IgD-negative memory B cell (primary cell): Measurements from ENCODE around the gene IRF7. TPM values are rescaled to one million over a fixed set of nuclear protein-coding genes. Genes with fewer than 3 reads are reported as not detected.
A peak's percentile ranks its signal among the peaks of the same experiment; 100 is the strongest.
"Not testable (repeated sequence)": the region's sequence is repeated elsewhere in the genome, so short reads cannot be mapped to it uniquely, and the experiment has no call there.

Experiments used
- H3K27ac Mint-ChIP-seq, 3 donors: one replicate each; pipeline ENCODE4 v1.8.0; 2020 to 2022; ENCODE audit warnings: mild to moderate bottlenecking in 3 of 3, mixed read lengths in 3 of 3, moderate library complexity in 1 of 3
- H3K27me3 Mint-ChIP-seq: one replicate; pipeline ENCODE4 v1.8.0; 2021; ENCODE audit warnings: mixed read lengths
- H3K36me3 Mint-ChIP-seq: one replicate; pipeline ENCODE4 v1.8.0; 2020; ENCODE audit warnings: mild to moderate bottlenecking, mixed read lengths
- H3K4me1 Mint-ChIP-seq, 3 donors: one replicate each; pipeline ENCODE4 v1.8.0; 2020 to 2022; ENCODE audit warnings: mixed read lengths in 3 of 3, mild to moderate bottlenecking in 1 of 3
- H3K4me3 Mint-ChIP-seq, 4 donors: one replicate each; pipeline ENCODE4 v1.8.0; 2020 to 2022; ENCODE audit warnings: mild to moderate bottlenecking in 4 of 4, mixed read lengths in 4 of 4, moderate library complexity in 3 of 4
- H3K9me3 Mint-ChIP-seq, 3 donors: one replicate each; pipeline ENCODE4 v1.8.0; 2020 to 2021; ENCODE audit warnings: mixed read lengths in 3 of 3, mild to moderate bottlenecking in 1 of 3
- polyA plus RNA-seq: library from polyadenylated mRNA; unstranded; fragments of 300-500 nt; fragmentation: Illumina TruSeq; gene quantifications from one replicate; pipeline ENCODE4 v1.2.3, GENCODE V29; 2021

Gene IRF7
- polyA plus RNA-seq, 1 donor from 2014 or later: 103 TPM

DNA sequence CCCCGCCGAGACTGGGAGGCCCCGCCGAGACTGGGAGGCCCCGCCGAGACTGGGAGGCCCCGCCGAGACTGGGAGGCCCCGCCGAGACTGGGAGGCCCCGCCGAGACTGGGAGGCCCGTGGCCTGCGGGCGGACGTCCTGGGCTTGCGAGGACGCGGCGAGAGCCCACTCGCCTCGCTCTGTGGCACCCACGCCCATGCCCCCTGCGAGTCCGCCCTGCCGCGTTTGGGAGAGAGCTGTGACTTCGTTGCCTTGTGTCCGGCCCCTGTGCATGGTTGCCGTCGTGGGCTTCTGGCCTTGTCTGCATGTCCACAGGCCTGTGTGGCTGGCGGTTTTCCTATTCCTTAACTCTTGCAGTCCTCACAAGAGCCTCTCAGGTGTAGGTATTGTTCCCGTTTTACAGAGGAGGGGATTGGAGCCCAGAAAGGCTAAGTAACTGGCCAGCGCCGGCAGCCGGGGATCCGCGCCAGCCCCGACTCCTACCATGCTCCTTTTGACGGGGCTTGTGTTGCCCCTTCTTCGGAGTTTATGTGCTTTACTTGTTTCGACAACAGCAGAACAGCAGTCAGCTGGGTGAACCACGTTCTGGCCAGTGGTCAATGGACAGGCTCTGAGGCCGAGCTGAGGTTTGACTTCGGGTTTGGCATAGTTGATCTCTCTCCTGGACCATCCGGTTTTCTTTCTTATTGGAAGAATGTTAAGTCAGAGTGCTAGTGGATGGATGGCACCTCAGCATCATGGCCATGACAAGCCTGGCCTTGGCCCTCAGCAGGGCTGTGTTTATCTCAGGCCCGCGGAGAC lies 38.7 kb downstream of the IRF7 start:
- H3K4me1 Mint-ChIP-seq: peaks cover 20 to 33% (median 25%) of the 10 kb centered on the region in 3 donors

DNA sequence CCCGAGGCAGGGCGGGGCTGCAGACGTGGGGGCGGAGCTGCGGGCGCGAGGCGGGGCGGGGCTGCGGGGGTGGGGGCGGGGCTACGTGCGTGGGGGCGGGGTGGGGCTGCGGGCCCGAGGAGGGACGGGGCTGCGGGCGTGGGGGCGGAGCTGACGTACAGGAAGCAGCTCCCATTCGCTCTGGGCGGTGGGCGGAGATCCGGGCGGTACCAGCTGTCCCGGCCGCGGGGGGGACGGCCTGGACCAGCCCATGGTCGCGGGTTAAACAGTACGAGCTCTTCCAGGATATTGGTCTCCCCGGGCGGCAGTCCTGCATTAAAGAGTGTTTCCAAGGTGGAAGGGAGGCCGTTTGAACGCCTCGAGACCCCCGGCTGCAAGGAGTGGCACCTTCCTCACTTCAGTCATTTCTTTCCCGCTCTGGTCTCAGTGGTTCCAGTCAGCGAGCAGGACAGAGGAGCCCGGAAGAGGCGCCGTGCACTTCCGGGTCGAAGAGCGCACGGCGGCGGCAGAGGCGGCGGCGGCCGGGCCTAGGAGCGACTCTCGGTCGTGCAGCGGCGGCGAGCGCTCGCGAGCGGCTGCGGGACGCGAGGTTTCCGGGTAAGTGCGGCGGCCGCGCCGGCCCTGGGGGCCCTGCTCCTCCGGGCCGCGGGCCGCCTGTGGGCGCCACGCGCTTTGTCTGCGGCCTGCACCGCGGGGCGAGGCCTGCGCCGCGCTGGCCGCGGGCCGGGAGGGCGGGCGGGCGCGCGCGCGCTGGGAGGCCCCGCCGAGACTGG lies 39.6 kb downstream of the IRF7 start, which contains the start of gene PHRF1:
TSS of gene PHRF1 (plus strand) at position 475 of the 773 bp plus-strand sequence. CDS start 5,043 bp downstream, outside the sequence.
- H3K27me3 Mint-ChIP-seq: peaks cover 13% of the 10 kb centered on the region
- H3K4me3 Mint-ChIP-seq: peak within 1 kb of the TSS; percentile 94 to 99 (median 97)
- H3K27ac Mint-ChIP-seq: peak within 1 kb of the TSS; percentile 92 to 99 (median 99)
- H3K9me3 Mint-ChIP-seq: peaks cover 0 to 2% (median 0%) of the 10 kb centered on the region in 3 donors
- H3K36me3 Mint-ChIP-seq: no peaks in the 10 kb centered on the region
- H3K4me1 Mint-ChIP-seq: peaks cover 20 to 30% (median 23%) of the 10 kb centered on the region in 3 donors

More for the DNA sequence above, 38.7 kb downstream of the IRF7 start:
- Mint-ChIP-seq H3K9me3 (peaks cover 0 to 2% (median 0%) of the 10 kb centered on the region in 3 donors), H3K27me3 (peaks cover 13% of the 10 kb centered on the region), H3K36me3 (no peaks in the 10 kb centered on the region), H3K27ac (peak overlapping the region in 2 of 3 donors; percentile 42 to 67), H3K4me3 (peak overlapping the region; percentile 84 to 94 (median 90))

DNA sequence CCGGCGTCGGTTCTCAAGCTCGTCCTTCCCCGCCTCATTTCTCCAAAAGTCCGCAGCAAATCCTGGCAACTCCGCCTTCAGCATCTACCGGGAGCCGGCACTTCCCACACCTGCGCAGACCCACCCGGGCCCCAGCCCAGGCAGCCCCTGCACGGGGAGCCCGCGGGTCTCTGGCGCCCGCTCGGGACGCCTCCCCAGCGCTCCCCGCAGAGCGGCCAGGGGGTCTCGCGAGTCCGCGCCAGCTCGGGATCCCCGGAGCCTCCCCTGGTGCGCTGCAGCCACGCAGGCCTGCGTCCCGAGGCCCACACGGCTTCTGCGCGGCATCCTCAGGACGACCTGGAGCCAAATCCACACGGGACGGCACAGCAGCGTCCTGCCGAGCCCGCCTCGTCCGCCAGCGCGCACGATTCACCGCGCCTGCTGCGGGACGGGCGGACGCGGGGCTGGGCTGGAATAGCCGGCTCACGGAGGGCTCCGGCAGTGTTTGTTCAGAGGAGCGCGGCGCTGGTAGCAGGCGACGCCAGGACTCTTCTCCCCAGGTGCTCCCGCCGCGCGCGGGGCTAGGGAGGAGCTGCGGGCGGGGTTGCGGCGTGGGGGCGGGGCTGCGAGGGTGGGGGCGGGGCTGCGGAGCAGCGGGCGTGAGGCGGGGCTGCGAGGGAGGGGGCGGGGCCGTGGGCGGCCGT lies 40.3 kb downstream of the IRF7 start:
- peaks cover 0 to 2% (median 0%) of the 10 kb centered on the region in 3 donors for H3K9me3 Mint-ChIP-seq
- H3K36me3 Mint-ChIP-seq: no peaks in the 10 kb centered on the region
- peaks cover 13% of the 10 kb centered on the region for H3K27me3 Mint-ChIP-seq
- H3K27ac Mint-ChIP-seq: peak overlapping the region; percentile 81 to 92 (median 90)
- H3K4me3 Mint-ChIP-seq: peak overlapping the region; percentile 82 to 94 (median 93)
- peaks cover 20 to 28% (median 21%) of the 10 kb centered on the region in 3 donors for H3K4me1 Mint-ChIP-seq

DNA sequence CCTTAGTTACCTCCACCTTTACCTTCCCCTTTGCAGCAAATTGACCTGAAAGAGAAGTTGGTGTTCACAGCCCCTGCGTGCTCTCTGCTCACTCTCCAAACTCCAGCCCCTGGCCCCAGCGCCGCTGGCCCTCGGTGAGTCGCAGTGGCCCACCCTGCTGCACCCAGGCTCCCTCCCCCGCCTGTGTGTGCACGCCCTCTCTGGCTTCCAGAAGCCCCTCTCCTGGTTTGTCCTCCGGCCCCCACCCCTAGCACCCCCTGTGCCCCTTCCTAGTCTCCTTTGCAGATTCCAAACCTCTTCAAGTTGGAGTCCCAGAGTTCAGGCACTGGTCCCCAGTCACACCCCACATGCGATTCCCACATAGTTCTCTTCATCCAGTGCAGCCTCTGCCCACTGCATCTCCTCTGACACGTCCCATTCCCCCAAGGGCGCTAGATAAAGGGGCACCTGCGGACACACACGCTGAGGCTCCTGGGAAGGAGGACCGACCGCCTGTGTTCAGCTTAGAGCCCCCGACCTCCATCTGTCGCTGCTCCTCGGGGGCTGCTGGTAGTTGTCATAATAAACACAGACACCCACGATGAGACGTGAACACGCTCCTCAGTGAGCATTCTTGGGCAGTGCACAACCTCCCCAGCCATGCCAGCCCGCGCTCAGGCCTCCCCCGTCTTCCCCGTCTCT lies 41.0 kb downstream of the IRF7 start:
- peaks cover 0 to 2% (median 0%) of the 10 kb centered on the region in 3 donors for H3K9me3 Mint-ChIP-seq
- peaks cover 16 to 24% (median 21%) of the 10 kb centered on the region in 3 donors for H3K4me1 Mint-ChIP-seq
- peak overlapping the region; percentile 82 to 94 (median 91) for H3K4me3 Mint-ChIP-seq
- peaks cover 13% of the 10 kb centered on the region for H3K27me3 Mint-ChIP-seq
- peak overlapping the region; percentile 81 to 90 (median 86) for H3K27ac Mint-ChIP-seq
- no peaks in the 10 kb centered on the region for H3K36me3 Mint-ChIP-seq

DNA sequence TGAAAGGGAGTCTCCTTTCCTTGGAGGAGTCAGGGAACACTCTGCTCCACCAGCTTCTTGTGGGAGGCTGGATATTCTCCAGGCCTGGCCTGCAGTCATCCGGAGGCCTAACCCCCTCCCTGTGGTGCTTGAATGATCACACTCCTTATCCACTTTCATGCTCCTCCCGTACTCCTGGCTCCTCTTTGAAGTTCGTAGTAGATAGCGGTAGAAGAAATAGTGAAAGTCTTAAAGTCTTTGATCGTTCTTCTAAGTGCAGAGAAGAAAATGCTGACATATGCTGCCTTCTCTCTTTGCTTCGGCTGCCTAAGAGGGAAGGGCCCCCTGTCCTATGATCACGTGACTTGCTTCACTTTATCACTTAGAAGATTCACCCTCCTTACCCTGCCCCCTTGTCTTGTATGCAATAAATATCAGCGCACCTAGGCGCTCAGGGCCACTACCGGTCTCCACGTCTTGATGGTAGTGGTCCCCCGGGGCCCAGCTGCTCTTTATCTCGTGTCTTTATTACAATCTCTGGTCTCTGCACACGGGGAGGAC lies 41.6 kb downstream of the IRF7 start:
- H3K4me1 Mint-ChIP-seq: peaks cover 11 to 18% (median 16%) of the 10 kb centered on the region in 3 donors
- H3K4me3 Mint-ChIP-seq: peak overlapping the region in 3 of 4 donors; percentile 39 to 88 (median 82)
- peaks cover 13% of the 10 kb centered on the region for H3K27me3 Mint-ChIP-seq
- H3K9me3 Mint-ChIP-seq, H3K36me3 Mint-ChIP-seq: not testable (repeated sequence)
- peak overlapping the region in 1 of 3 donors; percentile 86 for H3K27ac Mint-ChIP-seq

DNA sequence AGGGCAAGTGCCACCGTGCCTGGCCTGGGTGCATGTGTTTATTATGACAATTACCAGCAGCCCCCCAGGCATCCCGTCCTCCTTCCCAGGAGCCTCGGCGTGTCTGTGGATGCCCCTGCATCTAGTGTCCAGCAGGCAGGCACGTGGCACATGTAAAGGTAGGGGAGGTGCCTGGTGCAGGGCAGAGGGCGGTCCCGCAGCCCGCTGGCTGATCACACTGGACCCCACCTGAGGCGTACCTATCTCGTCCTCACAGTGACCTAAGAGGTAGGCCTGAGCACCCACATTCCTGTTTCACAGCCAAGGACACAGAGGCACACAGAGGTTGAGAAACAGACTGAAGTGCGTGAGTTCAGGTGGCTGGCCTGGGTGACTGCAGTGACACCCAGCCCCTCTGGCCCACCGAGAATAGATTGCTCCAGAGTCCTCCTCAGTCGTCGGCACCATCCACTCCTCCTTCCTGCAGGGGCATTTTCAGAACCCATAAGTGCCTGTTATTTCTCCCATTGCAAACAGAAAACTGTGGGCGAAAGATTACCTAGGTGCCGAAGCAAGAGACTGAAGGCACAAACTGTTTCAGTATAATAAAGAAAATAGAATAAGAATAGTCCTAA lies 42.5 kb downstream of the IRF7 start:
- Mint-ChIP-seq H3K36me3 (no peaks in the 10 kb centered on the region), H3K27ac (peak overlapping the region in 1 of 3 donors; percentile 86), H3K9me3 (peaks cover 0 to 2% (median 0%) of the 10 kb centered on the region in 3 donors), H3K4me3 (peak overlapping the region in 1 of 4 donors; percentile 52), H3K27me3 (peaks cover 13% of the 10 kb centered on the region), H3K4me1 (peaks cover 11 to 14% (median 14%) of the 10 kb centered on the region in 3 donors)

DNA sequence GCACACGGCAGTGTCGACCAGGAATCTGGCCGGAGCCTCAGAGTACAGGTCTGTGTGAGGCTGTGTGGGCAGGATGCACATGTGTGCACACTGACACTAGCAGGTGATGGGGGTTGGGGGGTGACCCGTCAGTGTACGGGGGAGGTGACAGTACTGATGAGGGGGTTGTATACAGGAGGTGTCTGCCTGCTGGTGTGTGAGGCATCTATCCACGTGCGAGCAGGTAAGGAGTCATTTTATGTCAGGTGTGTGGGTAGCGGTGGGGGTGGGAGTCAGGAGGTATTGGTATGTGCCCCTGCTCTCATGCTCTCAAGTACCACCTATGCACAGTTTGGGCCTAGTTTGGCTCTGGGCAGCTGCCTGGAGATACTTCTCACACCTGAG lies 44.0 kb downstream of the IRF7 start:
- peak overlapping the region in 1 of 3 donors; percentile 5 for H3K27ac Mint-ChIP-seq
- peaks cover 13% of the 10 kb centered on the region for H3K27me3 Mint-ChIP-seq

DNA sequence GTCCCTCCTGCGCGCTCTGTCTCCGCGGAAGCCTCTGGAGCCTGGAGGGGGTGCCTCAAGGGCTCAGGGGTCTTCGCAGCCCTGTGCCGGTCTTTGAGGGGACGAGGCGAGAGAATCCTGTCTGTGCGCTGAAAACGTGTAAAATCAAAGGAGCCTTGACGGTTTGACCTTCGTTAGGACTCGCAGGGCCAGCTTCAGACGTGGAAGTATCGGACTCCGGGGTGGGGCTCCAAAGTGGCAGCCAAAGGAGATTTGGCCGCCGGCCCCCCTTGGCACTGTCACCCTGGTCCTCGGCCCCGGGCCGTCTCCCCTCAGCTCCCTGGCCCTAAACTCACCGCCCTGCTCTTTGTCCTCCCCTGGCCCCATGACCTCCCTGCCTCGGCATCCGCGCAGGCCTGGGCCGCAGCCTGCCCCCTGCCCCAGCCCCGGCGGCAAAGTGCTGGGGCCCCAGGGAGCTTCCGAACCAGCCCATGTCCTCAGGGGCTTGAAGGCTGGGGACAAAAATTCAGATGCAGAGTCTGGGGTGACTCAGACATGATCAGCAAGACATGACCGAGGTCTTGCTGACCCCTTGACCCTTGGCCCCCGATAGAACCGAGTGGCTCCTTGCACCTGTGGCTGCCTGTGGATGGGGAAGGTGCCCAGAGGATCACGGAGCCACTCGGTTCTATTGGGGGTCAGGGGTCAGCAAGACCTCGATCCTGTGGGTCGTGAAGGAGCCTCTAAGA lies 46.4 kb downstream of the IRF7 start:
- H3K27me3 Mint-ChIP-seq: peaks cover 4% of the 10 kb centered on the region
- H3K9me3 Mint-ChIP-seq: no peaks in the 10 kb centered on the region
- peaks cover 0 to 3% (median 1%) of the 10 kb centered on the region in 3 donors for H3K4me1 Mint-ChIP-seq
- peak overlapping the region; percentile 78 to 93 (median 89) for H3K4me3 Mint-ChIP-seq
- H3K36me3 Mint-ChIP-seq: no peaks in the 10 kb centered on the region
- H3K27ac Mint-ChIP-seq: peak overlapping the region in 2 of 3 donors; percentile 63 to 87

More for the DNA sequence above, 44.0 kb downstream of the IRF7 start:
- Mint-ChIP-seq H3K36me3 (no peaks in the 10 kb centered on the region), H3K4me3 (no peak overlapping the region), H3K9me3 (peaks cover 0 to 2% (median 0%) of the 10 kb centered on the region in 3 donors), H3K4me1 (peaks cover 5 to 7% (median 7%) of the 10 kb centered on the region in 3 donors)

DNA sequence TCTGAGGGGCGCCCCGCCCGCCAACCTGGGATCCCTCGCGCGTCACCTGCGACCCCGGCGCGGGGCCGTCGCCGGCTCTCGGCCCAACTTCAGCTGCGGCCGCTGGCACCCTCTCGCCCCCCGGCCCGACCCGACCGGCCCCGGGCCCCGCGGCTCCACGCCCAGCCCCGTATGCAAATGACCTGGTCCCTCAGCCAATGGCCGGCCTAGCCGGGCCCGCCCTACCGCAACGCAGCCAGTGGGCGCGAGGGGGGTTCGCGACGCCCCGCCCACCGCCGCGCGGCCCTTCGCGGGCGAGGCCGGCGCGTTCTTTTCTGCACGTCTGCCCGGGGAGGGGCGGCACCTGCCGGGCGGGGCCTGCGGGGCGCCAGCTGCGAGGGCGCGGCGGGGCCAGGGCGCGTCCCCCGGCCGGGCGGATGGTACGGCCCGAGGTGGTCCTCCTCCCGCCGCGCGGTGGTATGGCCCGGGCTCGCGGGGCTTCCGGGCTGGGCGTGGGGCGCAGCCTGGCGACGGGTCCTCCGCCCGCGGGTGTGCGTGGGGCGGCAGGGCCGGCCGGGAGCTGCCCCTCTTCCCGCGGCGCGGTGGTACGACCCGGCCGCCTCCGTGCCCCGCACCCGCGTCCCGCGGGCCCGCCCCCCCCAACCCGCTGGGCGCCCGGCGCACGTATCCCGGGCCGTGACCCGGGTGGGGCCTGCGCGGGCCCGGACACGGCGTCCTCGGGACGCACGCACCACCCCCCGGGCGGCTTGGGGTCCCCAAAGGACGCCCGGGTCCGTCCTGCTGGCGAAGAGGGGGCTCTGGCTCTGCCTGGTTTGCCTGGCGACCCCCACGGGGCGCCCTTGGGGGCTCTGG lies 47.2 kb downstream of the IRF7 start:
- Mint-ChIP-seq H3K27ac (peak overlapping the region in 2 of 3 donors; percentile 63 to 81), H3K4me1 (peaks cover 0 to 3% (median 1%) of the 10 kb centered on the region in 3 donors), H3K36me3 (no peaks in the 10 kb centered on the region), H3K9me3 (no peaks in the 10 kb centered on the region), H3K4me3 (peak overlapping the region; percentile 65 to 93 (median 85)), H3K27me3 (no peaks in the 10 kb centered on the region)

DNA sequence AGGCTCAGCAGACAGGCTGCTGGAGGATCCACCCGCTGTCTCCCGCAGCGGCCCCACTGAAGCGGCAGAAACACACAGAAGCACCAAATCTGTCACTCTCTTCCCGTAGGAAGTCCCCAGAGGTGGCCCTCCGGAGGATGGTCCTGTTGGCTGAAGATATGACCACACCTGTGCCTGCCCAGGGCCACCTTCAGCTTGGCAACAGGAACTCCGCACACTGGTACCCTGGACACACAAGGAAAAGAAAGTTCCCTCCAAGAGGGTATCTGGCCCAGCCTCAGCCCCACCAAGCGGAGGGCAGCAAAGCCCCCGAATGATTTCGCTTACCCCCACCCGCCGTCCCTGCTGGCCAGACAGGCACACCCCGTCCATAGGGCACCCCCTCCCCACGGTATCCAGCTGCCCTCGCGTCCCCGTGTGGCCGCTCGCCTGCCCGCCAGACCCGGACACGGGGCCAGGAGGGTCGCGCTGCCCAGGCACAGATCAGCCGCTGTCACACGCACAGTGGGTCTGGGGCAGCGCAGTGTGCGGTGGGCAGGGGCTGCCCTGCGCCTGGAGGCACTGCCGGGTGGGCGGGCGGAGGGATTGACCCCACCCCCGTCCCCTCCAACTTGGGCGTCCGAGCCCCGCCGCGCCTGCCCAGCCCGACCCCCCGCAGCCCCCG lies 48.0 kb downstream of the IRF7 start:
- peak overlapping the region in 2 of 3 donors; percentile 83 to 85 for H3K27ac Mint-ChIP-seq

DNA sequence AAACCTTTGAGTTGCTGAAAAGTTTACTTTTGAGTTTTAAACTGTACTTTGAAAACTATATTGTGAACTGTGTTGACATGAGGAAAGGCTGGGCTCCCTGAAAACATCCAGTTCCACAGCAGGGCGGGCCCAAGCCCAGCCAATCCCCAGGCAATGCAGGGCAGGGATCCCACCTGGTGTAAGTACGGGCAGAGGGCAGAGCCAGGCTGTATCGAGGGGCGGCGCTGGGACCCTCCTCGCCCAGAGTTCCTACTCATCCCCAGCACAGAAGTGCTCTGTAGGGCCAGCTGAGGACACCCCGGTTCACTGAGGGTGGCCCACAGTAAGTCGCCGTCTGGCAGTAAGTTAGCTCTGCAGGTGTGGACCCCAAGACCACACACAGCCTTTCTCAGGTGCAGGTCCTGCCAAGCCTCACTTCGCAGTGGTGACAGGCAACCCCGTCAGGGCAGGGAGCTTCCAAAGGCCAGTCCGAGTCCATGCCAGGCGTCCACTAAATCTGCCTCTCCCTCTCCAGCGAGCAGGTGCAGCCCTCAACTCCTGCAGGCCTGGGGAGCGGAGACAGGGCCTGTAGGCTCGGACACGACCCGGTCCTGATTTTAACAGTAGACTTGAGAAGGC lies 48.6 kb downstream of the IRF7 start:
- peak overlapping the region; percentile 69 to 92 (median 82) for H3K4me3 Mint-ChIP-seq

More for the DNA sequence above, 48.0 kb downstream of the IRF7 start:
- peaks cover 0 to 3% (median 1%) of the 10 kb centered on the region in 3 donors for H3K4me1 Mint-ChIP-seq
- peak overlapping the region; percentile 69 to 92 (median 82) for H3K4me3 Mint-ChIP-seq
- no peaks in the 10 kb centered on the region for H3K27me3 Mint-ChIP-seq
- H3K9me3 Mint-ChIP-seq: no peaks in the 10 kb centered on the region
- H3K36me3 Mint-ChIP-seq: no peaks in the 10 kb centered on the region

More for the DNA sequence above, 48.6 kb downstream of the IRF7 start:
- no peaks in the 10 kb centered on the region for H3K9me3 Mint-ChIP-seq
- peak overlapping the region in 2 of 3 donors; percentile 83 to 85 for H3K27ac Mint-ChIP-seq
- no peaks in the 10 kb centered on the region for H3K27me3 Mint-ChIP-seq
- peaks cover 0 to 3% (median 1%) of the 10 kb centered on the region in 3 donors for H3K4me1 Mint-ChIP-seq
- no peaks in the 10 kb centered on the region for H3K36me3 Mint-ChIP-seq
